ENCODE data around the gene TESK2.
"Not testable (repeated sequence)": the region's sequence is repeated elsewhere in the genome, so short reads cannot be mapped to it uniquely, and the experiment has no call there.

The TESK2 gene

GRCh38 chr1:45490626-45491486 is at the start of gene TESK2:
TSS of gene TESK2 (minus strand) at chr1:45491163. CDS start at chr1:45457785, 33,378 bp downstream.
- peak; percentile 91 for DNase-seq (ENCODE audit: low read depth)

GRCh38 chr1:45536886-45537285 is 45.9 kb upstream of the TESK2 start:
- no peak for DNase-seq (ENCODE audit: low read depth)

GRCh38 chr1:45535988-45536766 is 45.2 kb upstream of the TESK2 start:
- DNase-seq (ENCODE audit: low read depth): no peak

- no peak for DNase-seq (ENCODE audit: low read depth)
These were observed 40.9 kb upstream of the TESK2 start for GRCh38 chr1:45531873-45532272.

- no peak for DNase-seq (ENCODE audit: low read depth)
These were observed 39.7 kb upstream of the TESK2 start for GRCh38 chr1:45530632-45531135.

- no peak for DNase-seq (ENCODE audit: low read depth)
These were observed 35.2 kb upstream of the TESK2 start for GRCh38 chr1:45526135-45526644.

GRCh38 chr1:45523975-45524374 is 33.0 kb upstream of the TESK2 start:
- not testable (repeated sequence) for DNase-seq (ENCODE audit: low read depth)

GRCh38 chr1:45523516-45523915 is 32.6 kb upstream of the TESK2 start:
- not testable (repeated sequence) for DNase-seq (ENCODE audit: low read depth)

GRCh38 chr1:45522324-45523104 is 31.6 kb upstream of the TESK2 start:
- no peak for DNase-seq (ENCODE audit: low read depth)

GRCh38 chr1:45521413-45522323 is 30.7 kb upstream of the TESK2 start, which contains the start of gene PRDX1:
TSS of gene PRDX1 (minus strand) at chr1:45521884. CDS start at chr1:45519043, 2,841 bp downstream.
- DNase-seq (ENCODE audit: low read depth): peak; percentile 96

GRCh38 chr1:45519774-45520173 is 28.8 kb upstream of the TESK2 start:
- not testable (repeated sequence) for DNase-seq (ENCODE audit: low read depth)

GRCh38 chr1:45518910-45519309 is 27.9 kb upstream of the TESK2 start:
- DNase-seq (ENCODE audit: low read depth): no peak

- DNase-seq (ENCODE audit: low read depth): not testable (repeated sequence)
These were observed 27.4 kb upstream of the TESK2 start for GRCh38 chr1:45518366-45518765.

- DNase-seq (ENCODE audit: low read depth): no peak
These were observed 25.5 kb upstream of the TESK2 start for GRCh38 chr1:45516465-45516864.

- no peak for DNase-seq (ENCODE audit: low read depth)
These were observed 25.1 kb upstream of the TESK2 start for GRCh38 chr1:45516036-45516435.

- DNase-seq (ENCODE audit: low read depth): not testable (repeated sequence)
These were observed 22.7 kb upstream of the TESK2 start for GRCh38 chr1:45513532-45514260.

GRCh38 chr1:45512641-45513054 is 21.7 kb upstream of the TESK2 start:
- DNase-seq (ENCODE audit: low read depth): peak; percentile 46

- DNase-seq (ENCODE audit: low read depth): no peak
These were observed 20.1 kb upstream of the TESK2 start for GRCh38 chr1:45510972-45511527.
